PC-3 (cell line): Measurements from ENCODE around the gene ZBTB7C. TPM values are rescaled to one million over a fixed set of nuclear protein-coding genes. Genes with fewer than 3 reads are reported as not detected.

Source experiments
- ATAC-seq: fragments of 200-7000 bp; cut with Tn5 transposase; 2 replicates; pipeline ENCODE4 v1.9.1; 2020; ENCODE audit warnings: mild to moderate bottlenecking, moderate library complexity
- BruUV-seq: library from RNA; stranded (reverse); fragments of 400-500 nt; replicated peaks from 2 replicates; lab custom pipeline; 2021; lab: Mats Ljungman, UMichigan
- CTCF ChIA-PET: fragments of 300-600 bp; sonication (Branson Sonifier 250); formaldehyde crosslinking; loops from one replicate; lab custom pipeline; 2022; ENCODE audit warnings: antibody characterized with exemption; lab: Charles Lee
- POLR2A ChIA-PET: fragments of 300-600 bp; sonication (Branson Sonifier 250); formaldehyde crosslinking; loops from one replicate; lab custom pipeline; 2022; ENCODE audit warnings: antibody characterized with exemption; ENCODE audit not compliant: unreplicated experiment; lab: Charles Lee
- DNase-seq: peaks from one replicate; pipeline ENCODE4 v3.0.0-alpha.2; 2015
- H2AFZ ChIP-seq: fragments of 300-600 bp; sonication (generic); 2 replicates; pipeline ENCODE4 v1.6.0; 2016; ENCODE audit warnings: antibody characterized with exemption, low read length
- H3F3A ChIP-seq: fragments of 300-600 bp; sonication (generic); one replicate; pipeline ENCODE4 v1.6.0; 2017; ENCODE audit warnings: antibody characterized with exemption, low read length, control low read depth, mild to moderate bottlenecking; ENCODE audit not compliant: unreplicated experiment
- H3K27ac ChIP-seq: fragments of 300-600 bp; sonication (generic); 2 replicates; pipeline ENCODE4 v1.5.1; 2016; ENCODE audit warnings: mild to moderate bottlenecking, low read length
- H3K27me3 ChIP-seq: fragments of 300-600 bp; sonication (generic); 2 replicates; pipeline ENCODE4 v1.6.1; 2016; ENCODE audit warnings: low read length, mixed read lengths
- H3K36me3 ChIP-seq: fragments of 300-600 bp; sonication (generic); 2 replicates; pipeline ENCODE4 v1.6.1; 2016; ENCODE audit warnings: low read depth, mixed run types, low read length, mixed read lengths
- H3K4me1 ChIP-seq: fragments of 300-600 bp; sonication (generic); 2 replicates; pipeline ENCODE4 v1.5.1; 2016; ENCODE audit warnings: low read length; ENCODE audit not compliant: insufficient read depth
- H3K4me2 ChIP-seq: fragments of 300-600 bp; sonication (generic); 2 replicates; pipeline ENCODE4 v1.6.0; 2016; ENCODE audit warnings: low read length
- H3K4me3 ChIP-seq: fragments of 300-600 bp; sonication (generic); 2 replicates; pipeline ENCODE4 v1.5.1; 2016; ENCODE audit warnings: mild to moderate bottlenecking, low read length, mixed read lengths
- H3K79me2 ChIP-seq: fragments of 300-600 bp; sonication (generic); 2 replicates; pipeline ENCODE4 v1.6.1; 2017; ENCODE audit warnings: low read length, mixed read lengths
- H3K9ac ChIP-seq: fragments of 300-600 bp; sonication (generic); 2 replicates; pipeline ENCODE4 v1.6.0; 2016; ENCODE audit warnings: mild to moderate bottlenecking, low read length
- H3K9me2 ChIP-seq: fragments of 300-600 bp; sonication (generic); replicated peaks from 2 replicates; pipeline ENCODE4 v1.6.1; 2016; ENCODE audit warnings: mixed run types, low read length, mixed read lengths
- H3K9me3 ChIP-seq: fragments of 300-600 bp; sonication (generic); 2 replicates; pipeline ENCODE4 v1.6.1; 2016; ENCODE audit warnings: low read length, mixed read lengths
- H4K20me1 ChIP-seq: fragments of 300-600 bp; sonication (generic); 2 replicates; pipeline ENCODE4 v1.6.1; 2016; ENCODE audit warnings: low read length, mixed read lengths
- EZH2 ChIP-seq: fragments of 300-600 bp; sonication (generic); IDR thresholded peaks from one replicate; pipeline ENCODE4 v1.6.1; 2017; ENCODE audit warnings: antibody characterized with exemption, mild to moderate bottlenecking, low read length; ENCODE audit not compliant: unreplicated experiment
- EZH2phosphoT487 ChIP-seq: fragments of 300-600 bp; sonication (generic); IDR thresholded peaks from 2 replicates; pipeline ENCODE4 v1.6.1; 2018; ENCODE audit warnings: mild to moderate bottlenecking, antibody characterized with exemption, low read length, borderline replicate concordance
- intact Hi-C: fragments of 100-400 bp; cut with micrococcal nuclease; formaldehyde crosslinking; loops from 2 replicates; pipeline ENCODE4 v1.9.0; 2023
- total RNA-seq: library from RNA; depleted of rRNA; stranded (reverse); fragments of >200 nt; gene quantifications from 2 replicates; pipeline ENCODE4 v1.2.3, GENCODE V29; 2014
- TF ChIP-seq, protein P1 (sequence below): fragments of 300-600 bp; sonication (generic); conservative IDR thresholded peaks from 2 replicates; pipeline ENCODE4 v1.5.1; 2017; ENCODE audit warnings: antibody characterized with exemption, low read depth, mild to moderate bottlenecking, low read length

Gene ZBTB7C
- total RNA-seq, 1 experiment from 2014 or later = 1.3 TPM

DNA sequence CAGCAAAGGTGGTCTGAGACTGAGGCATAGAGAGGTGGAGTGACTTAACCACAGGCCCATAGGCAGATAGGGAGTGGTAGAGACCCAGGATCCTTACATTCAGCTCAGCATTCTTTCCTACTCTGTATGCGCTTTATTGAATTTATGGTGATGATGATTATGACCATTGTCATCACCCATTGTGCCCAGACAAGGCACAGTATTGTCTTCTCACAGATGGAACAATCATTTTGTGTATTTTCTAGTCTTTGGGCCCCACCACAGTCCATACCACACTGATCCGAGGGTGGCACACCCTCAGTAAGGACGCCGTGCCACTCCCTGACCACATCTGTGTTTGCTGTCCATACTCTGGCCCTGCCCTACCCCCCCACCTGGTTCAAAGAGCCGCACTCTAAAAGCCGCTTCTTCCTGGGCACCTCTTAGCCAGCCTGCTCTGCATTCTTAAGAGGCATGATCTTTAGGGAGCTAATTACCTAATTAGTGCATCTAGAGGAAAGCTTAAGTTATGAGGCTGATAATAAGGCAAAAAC is 299.2 kb downstream of the ZBTB7C start:
- intact Hi-C loops = no loop called here
- peak; percentile 27; the same call in 1 of the 2 replicates for ATAC-seq
- CTCF ChIA-PET = no interaction called here
- TF ChIP-seq, protein P1, sequence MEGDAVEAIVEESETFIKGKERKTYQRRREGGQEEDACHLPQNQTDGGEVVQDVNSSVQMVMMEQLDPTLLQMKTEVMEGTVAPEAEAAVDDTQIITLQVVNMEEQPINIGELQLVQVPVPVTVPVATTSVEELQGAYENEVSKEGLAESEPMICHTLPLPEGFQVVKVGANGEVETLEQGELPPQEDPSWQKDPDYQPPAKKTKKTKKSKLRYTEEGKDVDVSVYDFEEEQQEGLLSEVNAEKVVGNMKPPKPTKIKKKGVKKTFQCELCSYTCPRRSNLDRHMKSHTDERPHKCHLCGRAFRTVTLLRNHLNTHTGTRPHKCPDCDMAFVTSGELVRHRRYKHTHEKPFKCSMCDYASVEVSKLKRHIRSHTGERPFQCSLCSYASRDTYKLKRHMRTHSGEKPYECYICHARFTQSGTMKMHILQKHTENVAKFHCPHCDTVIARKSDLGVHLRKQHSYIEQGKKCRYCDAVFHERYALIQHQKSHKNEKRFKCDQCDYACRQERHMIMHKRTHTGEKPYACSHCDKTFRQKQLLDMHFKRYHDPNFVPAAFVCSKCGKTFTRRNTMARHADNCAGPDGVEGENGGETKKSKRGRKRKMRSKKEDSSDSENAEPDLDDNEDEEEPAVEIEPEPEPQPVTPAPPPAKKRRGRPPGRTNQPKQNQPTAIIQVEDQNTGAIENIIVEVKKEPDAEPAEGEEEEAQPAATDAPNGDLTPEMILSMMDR = no peak
- no peak for TF ChIP-seq EZH2phosphoT487
- TF ChIP-seq EZH2 = no peak
- no peaks in the 10 kb centered on the region for H3K9me2 ChIP-seq
- H4K20me1 ChIP-seq = no peaks in the 10 kb centered on the region
- peak; percentile 6 for DNase-seq
- BruUV-seq = no TSS peak
- no peak overlapping the region for H3K4me2 ChIP-seq
- H3K4me3 ChIP-seq = no peak overlapping the region
- H3F3A ChIP-seq = no peaks in the 10 kb centered on the region
- POLR2A ChIA-PET = no interaction called here
- H3K27me3 ChIP-seq = no peaks in the 10 kb centered on the region
- H2AFZ ChIP-seq = no peak overlapping the region
- H3K9me3 ChIP-seq = no peaks in the 10 kb centered on the region
- no peaks in the 10 kb centered on the region for H3K4me1 ChIP-seq
- no peak overlapping the region for H3K9ac ChIP-seq
- H3K27ac ChIP-seq = no peak overlapping the region
- no peaks in the 10 kb centered on the region for H3K36me3 ChIP-seq
- H3K79me2 ChIP-seq = no peaks in the 10 kb centered on the region

DNA sequence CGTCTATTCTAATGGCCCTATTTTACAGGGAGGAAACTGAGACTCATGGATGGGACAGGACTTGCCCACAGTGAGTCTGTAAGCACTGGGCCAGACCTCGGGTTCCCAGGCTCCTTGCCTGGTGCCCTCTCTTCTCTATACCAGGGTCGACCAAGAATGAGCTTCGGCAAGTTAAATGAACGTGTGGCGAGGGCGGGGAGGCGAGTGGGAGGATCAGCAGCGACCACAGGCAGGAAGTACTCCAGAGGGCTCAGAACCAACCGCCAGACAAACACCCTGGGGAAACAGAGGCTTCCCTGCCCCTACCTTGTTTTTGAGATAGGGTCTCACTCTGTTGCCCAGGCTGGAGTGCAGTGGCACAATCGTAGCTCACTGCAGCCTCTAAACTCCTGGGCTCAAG is 301.0 kb downstream of the ZBTB7C start:
- Histone ChIP-seq H3K79me2 (no peaks in the 10 kb centered on the region), H2AFZ (no peak overlapping the region), H3K9ac (no peak overlapping the region), H3K9me2 (no peaks in the 10 kb centered on the region), H3K36me3 (no peaks in the 10 kb centered on the region), H3K4me1 (no peaks in the 10 kb centered on the region), H3K27ac (no peak overlapping the region), H3K4me2 (no peak overlapping the region), H3K9me3 (no peaks in the 10 kb centered on the region), H3F3A (no peaks in the 10 kb centered on the region), H4K20me1 (no peaks in the 10 kb centered on the region), H3K4me3 (no peak overlapping the region), H3K27me3 (no peaks in the 10 kb centered on the region)
- ChIA-PET POLR2A (no interaction called here), CTCF (no interaction called here)
- DNase-seq (no peak), ATAC-seq (no peak)
- BruUV-seq = no TSS peak
- intact Hi-C loops = no loop called here
- TF ChIP-seq, protein P1 = no peak
- no peak for TF ChIP-seq EZH2phosphoT487
- TF ChIP-seq EZH2 = no peak

DNA sequence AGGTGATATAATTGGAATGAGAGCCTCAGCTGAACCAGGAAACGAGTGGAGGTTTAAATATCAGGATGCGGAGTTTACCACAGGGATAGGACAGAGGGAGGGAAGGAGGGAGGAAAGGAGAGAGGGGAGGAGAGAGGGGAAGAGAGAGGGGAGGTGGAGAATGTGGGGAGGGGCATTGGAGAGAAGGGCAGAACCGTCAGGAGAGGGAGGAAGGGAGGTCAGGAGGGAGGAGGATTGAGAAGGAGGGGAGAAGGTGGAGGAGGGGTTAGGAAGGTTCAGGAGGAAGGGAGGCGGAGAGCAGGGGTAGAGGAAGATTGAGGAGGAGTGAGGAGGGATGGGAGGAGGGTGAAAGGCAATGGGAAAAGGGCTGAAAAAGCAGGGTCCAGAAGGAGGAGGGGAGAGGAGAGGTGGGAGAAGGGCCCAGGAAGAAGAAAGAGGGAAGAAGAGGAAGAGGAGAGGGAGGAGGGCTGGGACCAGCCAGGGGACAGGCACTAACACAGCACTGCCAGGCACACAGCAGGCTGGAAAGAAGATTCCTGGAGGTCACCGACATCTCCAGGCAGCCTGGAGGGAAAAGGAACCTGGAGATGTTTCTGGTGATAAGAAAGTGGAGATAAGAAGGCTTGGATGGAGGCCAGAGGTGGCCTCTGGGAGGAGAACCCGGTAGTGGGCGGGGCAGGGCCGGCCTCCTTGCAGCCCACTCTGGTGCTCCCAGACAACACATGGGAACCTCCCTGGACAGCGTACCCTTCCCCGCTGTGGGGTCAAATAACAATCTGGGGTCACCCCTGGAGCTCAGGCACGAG is 302.0 kb downstream of the ZBTB7C start:
- CTCF ChIA-PET = no interaction called here
- H3K27ac ChIP-seq = no peak overlapping the region
- POLR2A ChIA-PET = no interaction called here
- H4K20me1 ChIP-seq = no peaks in the 10 kb centered on the region
- no peaks in the 10 kb centered on the region for H3K4me1 ChIP-seq
- no TSS peak for BruUV-seq
- H3K9me3 ChIP-seq = no peaks in the 10 kb centered on the region
- DNase-seq (no peak), ATAC-seq (no peak)
- H3K9ac ChIP-seq = no peak overlapping the region
- TF ChIP-seq, protein P1 = no peak
- TF ChIP-seq EZH2 (no peak), EZH2phosphoT487 (no peak)
- H3K4me3 ChIP-seq = no peak overlapping the region
- H3K9me2 ChIP-seq = no peaks in the 10 kb centered on the region
- intact Hi-C loops = no loop called here
- no peak overlapping the region for H3K4me2 ChIP-seq
- no peaks in the 10 kb centered on the region for H3K27me3 ChIP-seq
- H3F3A ChIP-seq = no peaks in the 10 kb centered on the region
- no peaks in the 10 kb centered on the region for H3K36me3 ChIP-seq
- H2AFZ ChIP-seq = no peak overlapping the region
- H3K79me2 ChIP-seq = no peaks in the 10 kb centered on the region
